Measurements from ENCODE around the gene SLC9A7. TPM values are rescaled to one million over a fixed set of nuclear protein-coding genes. Genes with fewer than 3 reads are reported as not detected.

The SLC9A7 gene
- total and polyA plus RNA-seq, 7 experiments from 2014 or later: 1.3 to 11.3 (median 3.2) TPM

GRCh38 chrX:46757052-46757451 is 1.9 kb downstream of the SLC9A7 start:
- no peak overlapping the region for H3K27ac Mint-ChIP-seq
- ATAC-seq (no peak), DNase-seq (no peak)
- no peaks in the 10 kb centered on the region for H3K36me3 ChIP-seq (ENCODE audit: control insufficient read depth in 2 of 3, insufficient read depth in 3 of 3, low read length in 3 of 3)
- no peaks in the 10 kb centered on the region for H3K9me3 ChIP-seq (ENCODE audit: control insufficient read depth in 2 of 3, low read length in 3 of 3)
- H3K4me1 Mint-ChIP-seq: peaks cover 4 to 30% (median 14%) of the 10 kb centered on the region in 7 donors
- peaks cover 0 to 4% (median 0%) of the 10 kb centered on the region in 11 donors for H3K9me3 Mint-ChIP-seq
- H3K27ac ChIP-seq (ENCODE audit: low read depth, low read length): no peak overlapping the region
- intact Hi-C loops (cut with micrococcal nuclease): loop anchor here (5.0 kb wide), 4 partner anchors 50 to 905 kb away; partner anchors contain the start of gene UBA1 (in 1 of the 2)
- CTCF ChIA-PET: no interaction called here
- peaks cover 0 to 9% (median 0%) of the 10 kb centered on the region in 5 donors for H3K27me3 Mint-ChIP-seq
- H3K4me3 ChIP-seq (ENCODE audit: low read length): no peak overlapping the region
- H3K36me3 Mint-ChIP-seq: peaks cover 0 to 4% (median 0%) of the 10 kb centered on the region in 5 donors
- peaks cover 0 to 4% of the 10 kb centered on the region in 2 donors for H3K4me1 ChIP-seq (ENCODE audit: control insufficient read depth in 2 of 2, insufficient read depth in 2 of 2, low read length in 2 of 2)
- peak overlapping the region; percentile 6 to 98 (median 89) for H3K4me3 Mint-ChIP-seq
- H3K27me3 ChIP-seq (ENCODE audit: control insufficient read depth in 2 of 2, insufficient read depth in 2 of 2, low read length in 2 of 2): no peaks in the 10 kb centered on the region
- POLR2A ChIA-PET: no interaction called here

DNA sequence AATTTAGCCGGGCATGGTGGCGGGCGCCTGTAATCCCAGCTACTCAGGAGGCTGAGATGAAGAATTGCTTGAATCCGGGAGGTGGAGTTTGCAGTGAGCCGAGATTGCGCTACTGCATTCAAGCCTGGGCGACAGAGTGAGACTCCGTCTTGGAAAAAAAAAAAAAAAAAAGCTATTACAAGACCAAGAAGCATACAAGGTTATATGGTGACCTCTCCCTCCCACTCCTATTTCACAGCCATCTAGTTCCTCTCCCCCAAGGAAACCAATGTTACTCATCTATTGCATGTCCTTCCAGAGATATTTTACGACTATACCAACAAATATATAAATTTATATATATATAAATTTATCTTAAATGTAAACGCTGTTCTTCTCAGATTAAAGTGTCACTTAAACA is 3.2 kb downstream of the SLC9A7 start:
- Mint-ChIP-seq H3K27ac (no peak overlapping the region), H3K4me1 (peaks cover 4 to 30% (median 14%) of the 10 kb centered on the region in 7 donors), H3K36me3 (peaks cover 0 to 4% (median 0%) of the 10 kb centered on the region in 5 donors), H3K4me3 (no peak overlapping the region), H3K27me3 (peaks cover 0 to 2% (median 0%) of the 10 kb centered on the region in 5 donors), H3K9me3 (no peaks in the 10 kb centered on the region)
- ATAC-seq: no peak
- H3K36me3 ChIP-seq (ENCODE audit: control insufficient read depth in 2 of 3, insufficient read depth in 3 of 3, low read length in 3 of 3): no peaks in the 10 kb centered on the region
- no peaks in the 10 kb centered on the region for H3K9me3 ChIP-seq (ENCODE audit: control insufficient read depth in 2 of 3, low read length in 3 of 3)
- peaks cover 0 to 4% of the 10 kb centered on the region in 2 donors for H3K4me1 ChIP-seq (ENCODE audit: control insufficient read depth in 2 of 2, insufficient read depth in 2 of 2, low read length in 2 of 2)
- no peaks in the 10 kb centered on the region for H3K27me3 ChIP-seq (ENCODE audit: control insufficient read depth in 2 of 2, insufficient read depth in 2 of 2, low read length in 2 of 2)
- intact Hi-C loops (cut with micrococcal nuclease): loop anchor here (5.0 kb wide), 4 partner anchors 48 to 903 kb away; partner anchors contain the start of gene UBA1 (in 1 of the 2)
- H3K4me3 ChIP-seq (ENCODE audit: low read length): no peak overlapping the region
- no peak overlapping the region for H3K27ac ChIP-seq (ENCODE audit: low read depth, low read length)
- no peak for DNase-seq
- ChIA-PET CTCF (no interaction called here), POLR2A (no interaction called here)

- intact Hi-C loops (cut with micrococcal nuclease): loop anchor here (5.0 kb wide), 4 partner anchors 47 to 902 kb away; partner anchors contain the start of gene UBA1 (in 1 of the 2)
- no peaks in the 10 kb centered on the region for H3K27me3 ChIP-seq (ENCODE audit: control insufficient read depth in 2 of 2, insufficient read depth in 2 of 2, low read length in 2 of 2)
- peaks cover 0 to 4% (median 0%) of the 10 kb centered on the region in 5 donors for H3K36me3 Mint-ChIP-seq
- H3K4me1 ChIP-seq (ENCODE audit: control insufficient read depth in 2 of 2, insufficient read depth in 2 of 2, low read length in 2 of 2): peaks cover 0 to 3% of the 10 kb centered on the region in 2 donors
- H3K9me3 Mint-ChIP-seq: no peaks in the 10 kb centered on the region
- no peak overlapping the region for H3K4me3 Mint-ChIP-seq
- ATAC-seq (no peak), DNase-seq (no peak)
- H3K4me3 ChIP-seq (ENCODE audit: low read length): no peak overlapping the region
- no peaks in the 10 kb centered on the region for H3K27me3 Mint-ChIP-seq
- ChIA-PET CTCF (no interaction called here), POLR2A (interaction anchor here (0.6 kb wide), 1 partner anchor 75 kb away, joined by 3 read pairs; no protein-coding TSS in a partner anchor)
- no peak overlapping the region for H3K27ac Mint-ChIP-seq
- H3K9me3 ChIP-seq (ENCODE audit: control insufficient read depth in 2 of 3, low read length in 3 of 3): no peaks in the 10 kb centered on the region
- H3K27ac ChIP-seq (ENCODE audit: low read depth, low read length): no peak overlapping the region
- no peaks in the 10 kb centered on the region for H3K36me3 ChIP-seq (ENCODE audit: control insufficient read depth in 2 of 3, insufficient read depth in 3 of 3, low read length in 3 of 3)
- H3K4me1 Mint-ChIP-seq: peaks cover 4 to 29% (median 13%) of the 10 kb centered on the region in 7 donors
These were observed 4.3 kb downstream of the SLC9A7 start for GRCh38 chrX:46754586-46755061.

DNA sequence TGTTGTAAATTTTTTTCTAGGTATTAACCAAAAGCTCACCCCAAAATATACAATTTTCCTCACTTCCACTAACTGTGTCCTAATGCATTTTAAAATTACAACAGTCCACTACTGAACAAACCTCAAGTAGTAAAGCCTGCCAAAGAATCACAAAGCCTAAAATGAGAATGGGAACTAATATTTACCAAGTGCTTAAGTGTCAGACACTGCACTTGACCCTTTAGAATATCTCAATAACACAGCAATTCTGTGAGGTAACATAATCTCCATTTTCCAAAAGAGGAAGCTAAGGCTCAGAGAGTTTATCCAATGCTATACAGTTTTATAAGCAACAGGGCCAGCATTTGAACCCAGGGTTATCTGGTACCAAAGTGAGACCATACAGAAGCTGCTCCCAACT is 4.9 kb downstream of the SLC9A7 start:
- Histone ChIP-seq H3K9me3 (ENCODE audit: control insufficient read depth in 2 of 3, low read length in 3 of 3) (no peaks in the 10 kb centered on the region), H3K36me3 (ENCODE audit: control insufficient read depth in 2 of 3, insufficient read depth in 3 of 3, low read length in 3 of 3) (no peaks in the 10 kb centered on the region), H3K27me3 (ENCODE audit: control insufficient read depth in 2 of 2, insufficient read depth in 2 of 2, low read length in 2 of 2) (no peaks in the 10 kb centered on the region), H3K27ac (ENCODE audit: low read depth, low read length) (no peak overlapping the region), H3K4me1 (ENCODE audit: control insufficient read depth in 2 of 2, insufficient read depth in 2 of 2, low read length in 2 of 2) (no peaks in the 10 kb centered on the region), H3K4me3 (ENCODE audit: low read length) (no peak overlapping the region)
- Mint-ChIP-seq H3K4me3 (no peak overlapping the region), H3K27me3 (no peaks in the 10 kb centered on the region), H3K36me3 (peaks cover 0 to 4% (median 0%) of the 10 kb centered on the region in 5 donors), H3K9me3 (no peaks in the 10 kb centered on the region), H3K4me1 (peaks cover 4 to 27% (median 13%) of the 10 kb centered on the region in 7 donors), H3K27ac (peak overlapping the region in 1 of 9 donors; percentile 52)
- ChIA-PET POLR2A (no interaction called here), CTCF (no interaction called here)
- ATAC-seq: no peak
- DNase-seq: no peak
- intact Hi-C loops (cut with micrococcal nuclease): no loop called here

- no peak overlapping the region for H3K4me3 Mint-ChIP-seq
- Histone ChIP-seq H3K4me1 (ENCODE audit: control insufficient read depth in 2 of 2, insufficient read depth in 2 of 2, low read length in 2 of 2) (no peaks in the 10 kb centered on the region), H3K27ac (ENCODE audit: low read depth, low read length) (no peak overlapping the region), H3K9me3 (ENCODE audit: control insufficient read depth in 2 of 3, low read length in 3 of 3) (no peaks in the 10 kb centered on the region), H3K36me3 (ENCODE audit: control insufficient read depth in 2 of 3, insufficient read depth in 3 of 3, low read length in 3 of 3) (no peaks in the 10 kb centered on the region), H3K4me3 (ENCODE audit: low read length) (no peak overlapping the region), H3K27me3 (ENCODE audit: control insufficient read depth in 2 of 2, insufficient read depth in 2 of 2, low read length in 2 of 2) (no peaks in the 10 kb centered on the region)
- peaks cover 0 to 23% (median 5%) of the 10 kb centered on the region in 7 donors for H3K4me1 Mint-ChIP-seq
- ATAC-seq (no peak), DNase-seq (no peak)
- no peak overlapping the region for H3K27ac Mint-ChIP-seq
- ChIA-PET POLR2A (no interaction called here), CTCF (no interaction called here)
- H3K36me3 Mint-ChIP-seq: peaks cover 0 to 9% (median 0%) of the 10 kb centered on the region in 5 donors
- intact Hi-C loops (cut with micrococcal nuclease): no loop called here
- peaks cover 0 to 7% (median 0%) of the 10 kb centered on the region in 11 donors for H3K9me3 Mint-ChIP-seq
- no peaks in the 10 kb centered on the region for H3K27me3 Mint-ChIP-seq
These were observed 8.0 kb downstream of the SLC9A7 start for GRCh38 chrX:46750889-46751288.

- ATAC-seq (no peak), DNase-seq (no peak)
- Histone ChIP-seq H3K36me3 (ENCODE audit: control insufficient read depth in 2 of 3, insufficient read depth in 3 of 3, low read length in 3 of 3) (no peaks in the 10 kb centered on the region), H3K27me3 (ENCODE audit: control insufficient read depth in 2 of 2, insufficient read depth in 2 of 2, low read length in 2 of 2) (no peaks in the 10 kb centered on the region), H3K9me3 (ENCODE audit: control insufficient read depth in 2 of 3, low read length in 3 of 3) (no peaks in the 10 kb centered on the region), H3K4me3 (ENCODE audit: low read length) (no peak overlapping the region), H3K4me1 (ENCODE audit: control insufficient read depth in 2 of 2, insufficient read depth in 2 of 2, low read length in 2 of 2) (no peaks in the 10 kb centered on the region), H3K27ac (ENCODE audit: low read depth, low read length) (no peak overlapping the region)
- Mint-ChIP-seq H3K9me3 (peaks cover 0 to 17% (median 4%) of the 10 kb centered on the region in 11 donors), H3K4me1 (peaks cover 0 to 13% (median 0%) of the 10 kb centered on the region in 7 donors), H3K27me3 (no peaks in the 10 kb centered on the region), H3K27ac (no peak overlapping the region), H3K4me3 (no peak overlapping the region), H3K36me3 (peaks cover 0 to 27% (median 5%) of the 10 kb centered on the region in 5 donors)
- intact Hi-C loops (cut with micrococcal nuclease): no loop called here
- ChIA-PET CTCF (no interaction called here), POLR2A (no interaction called here)
These were observed 14.9 kb downstream of the SLC9A7 start for GRCh38 chrX:46744009-46744408.

DNA sequence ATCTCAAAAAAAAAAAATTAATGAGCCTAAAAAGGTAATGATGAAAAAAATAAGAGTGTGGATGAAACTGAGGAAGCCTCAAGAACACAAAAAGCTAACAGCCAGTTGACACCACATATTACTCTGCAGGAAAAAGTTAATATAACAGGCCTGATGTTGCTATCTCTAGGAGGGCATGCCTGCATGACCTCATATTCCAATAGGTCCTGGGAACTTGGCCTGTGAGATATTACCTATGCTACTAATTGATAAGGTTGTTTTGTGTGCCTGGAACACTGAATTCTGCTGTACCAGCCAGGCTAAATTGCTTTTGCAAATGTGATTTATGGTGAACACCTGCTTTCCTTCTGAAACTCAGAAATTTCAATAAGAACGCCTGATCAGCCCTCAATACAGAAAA is 15.9 kb downstream of the SLC9A7 start:
- H3K36me3 ChIP-seq (ENCODE audit: control insufficient read depth in 2 of 3, insufficient read depth in 3 of 3, low read length in 3 of 3): no peaks in the 10 kb centered on the region
- no peaks in the 10 kb centered on the region for H3K27me3 ChIP-seq (ENCODE audit: control insufficient read depth in 2 of 2, insufficient read depth in 2 of 2, low read length in 2 of 2)
- no peaks in the 10 kb centered on the region for H3K27me3 Mint-ChIP-seq
- peaks cover 0 to 29% (median 5%) of the 10 kb centered on the region in 5 donors for H3K36me3 Mint-ChIP-seq
- H3K27ac Mint-ChIP-seq: no peak overlapping the region
- no peak for DNase-seq
- intact Hi-C loops (cut with micrococcal nuclease): no loop called here
- no peak for ATAC-seq
- POLR2A ChIA-PET: no interaction called here
- peaks cover 0 to 18% (median 4%) of the 10 kb centered on the region in 11 donors for H3K9me3 Mint-ChIP-seq
- no peaks in the 10 kb centered on the region for H3K4me1 ChIP-seq (ENCODE audit: control insufficient read depth in 2 of 2, insufficient read depth in 2 of 2, low read length in 2 of 2)
- H3K9me3 ChIP-seq (ENCODE audit: control insufficient read depth in 2 of 3, low read length in 3 of 3): no peaks in the 10 kb centered on the region
- H3K4me3 Mint-ChIP-seq: no peak overlapping the region
- CTCF ChIA-PET: no interaction called here
- H3K27ac ChIP-seq (ENCODE audit: low read depth, low read length): no peak overlapping the region
- no peak overlapping the region for H3K4me3 ChIP-seq (ENCODE audit: low read length)
- peaks cover 0 to 5% (median 0%) of the 10 kb centered on the region in 7 donors for H3K4me1 Mint-ChIP-seq
